IMR-90 (cell line): ENCODE data around the gene ACVR2B. TPM values are rescaled to one million over a fixed set of nuclear protein-coding genes. Genes with fewer than 3 reads are reported as not detected.

Experiments used
- ATAC-seq: fragments of 200-7000 bp; cut with Tn5 transposase; 2 replicates; pipeline ENCODE4 v1.9.1; 2020; ENCODE audit warnings: low read depth, mild to moderate bottlenecking, moderate library complexity
- BruUV-seq: library from RNA; stranded (reverse); fragments of 400-500 nt; replicated peaks from 2 replicates; lab custom pipeline; 2021; lab: Mats Ljungman, UMichigan
- CTCF ChIA-PET: fragments of 300-600 bp; formaldehyde crosslinking; extraction: SDS; loops from one replicate; lab custom pipeline; 2021; ENCODE audit warnings: antibody characterized with exemption; lab: Yijun Ruan, JAX
- POLR2A ChIA-PET: fragments of 300-600 bp; sonication (Branson Sonifier 250); formaldehyde crosslinking; loops from one replicate; lab custom pipeline; 2022; ENCODE audit warnings: antibody characterized with exemption; ENCODE audit not compliant: unreplicated experiment; lab: Charles Lee
- DNase-seq: peaks from one replicate; pipeline ENCODE4 v3.0.0; 2013
- H2AFZ ChIP-seq: replicated peaks from 2 replicates; pipeline ENCODE3; 2013; ENCODE audit warnings: low read length, mild to moderate bottlenecking; ENCODE audit not compliant: poor library complexity
- H2AK5ac ChIP-seq: 2 replicates; pipeline ENCODE4 v1.6.1; 2013; ENCODE audit warnings: low read depth, low read length, inconsistent platforms
- H2AK9ac ChIP-seq: replicated peaks from 2 replicates; pipeline ENCODE3; 2013; ENCODE audit warnings: mild to moderate bottlenecking, low read depth, low read length, moderate library complexity; ENCODE audit not compliant: poor library complexity
- H2BK120ac ChIP-seq: 2 replicates; pipeline ENCODE4 v1.6.1; 2013; ENCODE audit warnings: low read depth, low read length, inconsistent platforms
- H2BK15ac ChIP-seq: 3 replicates; pipeline ENCODE4 v1.6.1; 2013; ENCODE audit warnings: low read depth, low read length, inconsistent platforms
- H2BK20ac ChIP-seq: 2 replicates; pipeline ENCODE4 v1.6.1; 2013; ENCODE audit warnings: low read depth, mild to moderate bottlenecking, inconsistent platforms, low read length, moderate library complexity
- H2BK5ac ChIP-seq: 2 replicates; pipeline ENCODE4 v1.6.1; 2013; ENCODE audit warnings: mild to moderate bottlenecking, low read depth, low read length, inconsistent platforms; ENCODE audit not compliant: poor library complexity, severe bottlenecking
- H3K14ac ChIP-seq: replicated peaks from 2 replicates; pipeline ENCODE4 v1.6.1; 2013; ENCODE audit warnings: low read depth, low read length, inconsistent platforms
- H3K18ac ChIP-seq: 2 replicates; pipeline ENCODE4 v1.6.1; 2013; ENCODE audit warnings: low read depth, low read length, control low read depth
- H3K23ac ChIP-seq: 2 replicates; pipeline ENCODE4 v1.6.1; 2013; ENCODE audit warnings: low read depth, low read length, inconsistent platforms
- H3K27ac ChIP-seq: 2 replicates; pipeline ENCODE4 v1.5.1; 2013; ENCODE audit warnings: mild to moderate bottlenecking, control low read depth, low read length; ENCODE audit not compliant: insufficient read depth
- H3K27me3 ChIP-seq: 2 replicates; pipeline ENCODE4 v1.6.1; 2013; ENCODE audit warnings: low read length; ENCODE audit not compliant: control insufficient read depth, insufficient read depth
- H3K36me3 ChIP-seq: 2 replicates; pipeline ENCODE4 v1.6.1; 2013; ENCODE audit warnings: low read length, mixed read lengths; ENCODE audit not compliant: control insufficient read depth, insufficient read depth
- H3K4ac ChIP-seq: 2 replicates; pipeline ENCODE4 v1.6.1; 2013; ENCODE audit warnings: low read depth, low read length, inconsistent platforms
- H3K4me1 ChIP-seq: 2 replicates; pipeline ENCODE4 v1.6.1; 2013; ENCODE audit warnings: low read length, mixed read lengths; ENCODE audit not compliant: control insufficient read depth, insufficient read depth
- H3K4me2 ChIP-seq: 2 replicates; pipeline ENCODE4 v1.6.1; 2013; ENCODE audit warnings: low read depth, mild to moderate bottlenecking, control low read depth, low read length, moderate library complexity
- H3K4me3 ChIP-seq: 2 replicates; pipeline ENCODE4 v1.5.1; 2013; ENCODE audit warnings: low read depth, mild to moderate bottlenecking, control low read depth, low read length, moderate library complexity; ENCODE audit not compliant: insufficient read depth
- H3K56ac ChIP-seq: 2 replicates; pipeline ENCODE4 v1.6.1; 2013; ENCODE audit warnings: low read length, inconsistent platforms; ENCODE audit not compliant: insufficient read depth; ENCODE audit errors: extremely low read depth
- H3K79me1 ChIP-seq, 2 experiments: 2 replicates each; pipeline ENCODE4 v1.6.1; 2013; ENCODE audit warnings: low read length in 2 of 2, inconsistent platforms in 1 of 2, low read depth in 1 of 2
- H3K9ac ChIP-seq: 2 replicates; pipeline ENCODE4 v1.6.1; 2013; ENCODE audit warnings: low read depth, low read length, control low read depth
- H3K9me1 ChIP-seq: 2 replicates; pipeline ENCODE4 v1.6.1; 2013; ENCODE audit warnings: low read length, inconsistent platforms; ENCODE audit not compliant: insufficient read depth
- H3K9me3 ChIP-seq: 2 replicates; pipeline ENCODE4 v1.6.1; 2013; ENCODE audit warnings: low read length; ENCODE audit not compliant: control insufficient read depth, insufficient read depth
- H4K20me1 ChIP-seq: 2 replicates; pipeline ENCODE4 v1.6.1; 2013; ENCODE audit warnings: low read length, inconsistent platforms; ENCODE audit not compliant: insufficient read depth
- H4K5ac ChIP-seq: 2 replicates; pipeline ENCODE4 v1.6.1; 2013; ENCODE audit warnings: mild to moderate bottlenecking, low read depth, low read length, control low read depth
- H4K8ac ChIP-seq, 2 experiments: 2 replicates each; pipeline ENCODE4 v1.6.1; 2013; ENCODE audit warnings: low read depth in 2 of 2, low read length in 2 of 2, control low read depth in 1 of 2, inconsistent platforms in 1 of 2
- H4K91ac ChIP-seq: 2 replicates; pipeline ENCODE4 v1.6.1; 2013; ENCODE audit warnings: low read depth, low read length, inconsistent platforms; ENCODE audit not compliant: insufficient read depth
- BHLHE40 ChIP-seq: fragments of 150-350 bp; IDR thresholded peaks from 2 replicates; pipeline ENCODE4 v1.6.1; 2016; ENCODE audit warnings: mild to moderate bottlenecking, low read depth, low read length
- CHD1 ChIP-seq: IDR thresholded peaks from 2 replicates; pipeline ENCODE4 v1.6.1; 2012; ENCODE audit warnings: low read depth, low read length, improper control_type of control experiment
- FOS ChIP-seq: fragments of 150-350 bp; IDR thresholded peaks from 2 replicates; pipeline ENCODE4 v1.6.1; 2016; ENCODE audit warnings: low read depth, low read length
- MAFK ChIP-seq: IDR thresholded peaks from 2 replicates; pipeline ENCODE4 v1.6.1; 2012; ENCODE audit warnings: low read depth, low read length, improper control_type of control experiment
- MAZ ChIP-seq: IDR thresholded peaks from 2 replicates; pipeline ENCODE4 v1.6.1; 2012; ENCODE audit warnings: low read depth, mild to moderate bottlenecking, low read length, improper control_type of control experiment, moderate library complexity, borderline replicate concordance
- NFE2L2 ChIP-seq: fragments of 150-350 bp; IDR thresholded peaks from 2 replicates; pipeline ENCODE4 v1.6.1; 2016; ENCODE audit warnings: low read depth, mild to moderate bottlenecking, low read length
- POLR2A ChIP-seq: IDR thresholded peaks from 2 replicates; pipeline ENCODE4 v1.6.1; 2012; ENCODE audit warnings: mild to moderate bottlenecking, low read depth, low read length
- RAD21 ChIP-seq: IDR thresholded peaks from 2 replicates; pipeline ENCODE4 v1.6.1; 2012; ENCODE audit warnings: low read length, improper control_type of control experiment
- RCOR1 ChIP-seq: IDR thresholded peaks from 2 replicates; pipeline ENCODE4 v1.6.1; 2012; ENCODE audit warnings: mild to moderate bottlenecking, low read length, improper control_type of control experiment; ENCODE audit not compliant: insufficient replicate concordance
- RFX5 ChIP-seq: IDR thresholded peaks from 2 replicates; pipeline ENCODE4 v1.8.0; 2012; ENCODE audit warnings: low read depth, mild to moderate bottlenecking, low read length, moderate library complexity
- SMC3 ChIP-seq: fragments of 150-350 bp; IDR thresholded peaks from 2 replicates; pipeline ENCODE4 v1.6.1; 2016; ENCODE audit warnings: low read depth, mild to moderate bottlenecking, antibody characterized with exemption, low read length, moderate library complexity
- WGBS, 2 experiments: methylation state at CpG; one replicate each; pipeline versions ENCODE4 v1.1.5 to v1.1.7; 2013; ENCODE audit warnings: missing lambda C conversion rate in 2 of 2; ENCODE audit not compliant: insufficient read length in 1 of 2; ENCODE audit errors: extremely low coverage in 2 of 2; 5-methylcytosine and 5-hydroxymethylcytosine counted together
- dilution Hi-C: fragments of 300-500 bp; cut with HindIII; formaldehyde crosslinking; loops from one replicate; pipeline ENCODE4 v1.14.3; 2018; ENCODE audit warnings: low sequenced_read_pairs; ENCODE audit not compliant: unreplicated experiment
- in situ Hi-C: fragments of 300-500 bp; cut with MboI; formaldehyde crosslinking; loops from 3 replicates; pipeline ENCODE4 v1.14.3; 2019; ENCODE audit warnings: low sequenced_read_pairs, inconsistent platforms, mixed read lengths
- intact Hi-C: fragments of 100-400 bp; cut with micrococcal nuclease; formaldehyde crosslinking; loops from 2 replicates; pipeline ENCODE4 v1.10.0; 2022
- polyA plus RNA-seq, 3 experiments: library from polyadenylated mRNA; depleted of rRNA; stranded (reverse); fragments of >200 nt; gene quantifications; 2 replicates each; pipeline ENCODE4 v1.2.3, GENCODE V29; 2012; ENCODE audit warnings: low replicate concordance in 1 of 3
- total RNA-seq: library from RNA; depleted of rRNA; stranded (reverse); fragments of >200 nt; gene quantifications from 2 replicates; pipeline ENCODE4 v1.2.3, GENCODE V29; 2012
- TF ChIP-seq, protein P1 (sequence below): conservative IDR thresholded peaks from 2 replicates; pipeline ENCODE4 v1.5.1; 2012; ENCODE audit warnings: mild to moderate bottlenecking, low read depth, low read length, improper control_type of control experiment
- TF ChIP-seq, protein P2 (sequence below): fragments of 150-350 bp; IDR thresholded peaks from 2 replicates; pipeline ENCODE4 v1.6.1; 2017; ENCODE audit warnings: mild to moderate bottlenecking, antibody characterized with exemption, low read length, low read depth

The ACVR2B gene
- total and polyA plus RNA-seq, 2 of the 4 experiments (the other 2 are of a cell fraction) = 0.60 to 1.3 TPM

DNA sequence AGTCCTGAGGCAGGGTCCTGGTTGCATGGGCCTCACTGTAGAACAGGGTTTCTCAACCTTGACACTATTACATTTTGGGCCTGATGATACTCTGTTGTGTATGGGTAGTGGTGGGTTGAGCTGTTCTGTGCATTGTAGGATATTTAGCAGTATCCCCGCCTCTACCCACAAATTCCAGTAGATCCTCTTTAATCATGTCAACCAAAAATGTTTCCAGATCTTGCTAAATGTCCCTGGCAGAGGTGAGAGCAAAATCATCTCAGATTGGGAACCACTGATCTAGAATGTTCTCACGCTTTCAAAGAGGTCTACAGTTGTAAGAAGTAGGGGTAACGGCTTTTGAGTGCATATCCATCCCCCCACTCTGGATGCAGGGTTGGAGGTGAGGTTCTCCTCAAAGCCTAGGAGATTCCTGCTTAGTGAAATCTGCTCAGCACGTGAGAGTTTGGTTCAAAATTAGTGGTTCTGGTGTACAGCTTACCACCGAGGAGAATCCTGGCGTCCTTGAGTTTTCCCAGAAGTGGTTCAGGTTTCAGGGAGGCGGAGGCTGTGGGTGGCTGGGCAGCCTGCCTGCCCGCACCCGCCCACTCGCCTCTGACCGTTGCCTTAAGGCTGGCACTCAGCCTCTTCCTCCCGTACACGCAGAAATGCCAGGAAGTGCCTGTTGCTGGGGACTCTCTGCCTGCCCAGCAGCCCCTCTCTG lies 5.3 kb downstream of the ACVR2B start:
- H3K36me3 ChIP-seq = no peaks in the 10 kb centered on the region
- ChIA-PET CTCF (no interaction called here), POLR2A (no interaction called here)
- dilution Hi-C loops = no loop called here
- no peak overlapping the region for H4K8ac ChIP-seq
- no peak overlapping the region for H3K18ac ChIP-seq
- no peak overlapping the region for H3K9ac ChIP-seq
- no peak overlapping the region for H2BK20ac ChIP-seq
- intact Hi-C loops = loop anchor here (5.0 kb wide), 1 partner anchor 112 kb away; the partner anchor contains the start of gene XYLB
- no peak overlapping the region for H4K91ac ChIP-seq
- 53% methylated on average over 6 of the region's 13 CpGs; no CpG with 5 or more reads in 1 of the 2 experiments for WGBS, 2 experiments
- H3K9me1 ChIP-seq = peaks cover 6% of the 10 kb centered on the region; the same call in 1 of the 2 replicates
- no TSS peak for BruUV-seq
- no peak overlapping the region for H3K4me3 ChIP-seq
- no peak overlapping the region for H3K27ac ChIP-seq
- H4K20me1 ChIP-seq = peaks cover 18% of the 10 kb centered on the region
- no peak overlapping the region for H2BK5ac ChIP-seq
- no peak overlapping the region for H4K5ac ChIP-seq
- in situ Hi-C loops = no loop called here
- ATAC-seq (no peak), DNase-seq (peak; percentile 22)
- H3K4me2 ChIP-seq = no peak overlapping the region
- H3K79me1 ChIP-seq = peaks cover 22 to 44% of the 10 kb centered on the region in 2 experiments; a peak in 3 of 4 replicates
- no peak overlapping the region for H3K14ac ChIP-seq
- no peak overlapping the region for H3K4ac ChIP-seq
- no peak overlapping the region for H2BK15ac ChIP-seq
- no peaks in the 10 kb centered on the region for H3K9me3 ChIP-seq
- H2AFZ ChIP-seq = peak overlapping the region; percentile 44
- no peak overlapping the region for H2BK120ac ChIP-seq
- H3K56ac ChIP-seq = no peak overlapping the region
- H3K27me3 ChIP-seq = no peaks in the 10 kb centered on the region
- no peak overlapping the region; the same call in 1 of the 2 replicates for H3K23ac ChIP-seq
- no peak overlapping the region for H2AK5ac ChIP-seq
- TF ChIP-seq POLR2A (no peak), RFX5 (no peak), RAD21 (no peak), NFE2L2 (no peak), FOS (no peak), RCOR1 (no peak), BHLHE40 (no peak), MAZ (no peak), MAFK (no peak), SMC3 (no peak), CHD1 (no peak)
- TF ChIP-seq, protein P1, sequence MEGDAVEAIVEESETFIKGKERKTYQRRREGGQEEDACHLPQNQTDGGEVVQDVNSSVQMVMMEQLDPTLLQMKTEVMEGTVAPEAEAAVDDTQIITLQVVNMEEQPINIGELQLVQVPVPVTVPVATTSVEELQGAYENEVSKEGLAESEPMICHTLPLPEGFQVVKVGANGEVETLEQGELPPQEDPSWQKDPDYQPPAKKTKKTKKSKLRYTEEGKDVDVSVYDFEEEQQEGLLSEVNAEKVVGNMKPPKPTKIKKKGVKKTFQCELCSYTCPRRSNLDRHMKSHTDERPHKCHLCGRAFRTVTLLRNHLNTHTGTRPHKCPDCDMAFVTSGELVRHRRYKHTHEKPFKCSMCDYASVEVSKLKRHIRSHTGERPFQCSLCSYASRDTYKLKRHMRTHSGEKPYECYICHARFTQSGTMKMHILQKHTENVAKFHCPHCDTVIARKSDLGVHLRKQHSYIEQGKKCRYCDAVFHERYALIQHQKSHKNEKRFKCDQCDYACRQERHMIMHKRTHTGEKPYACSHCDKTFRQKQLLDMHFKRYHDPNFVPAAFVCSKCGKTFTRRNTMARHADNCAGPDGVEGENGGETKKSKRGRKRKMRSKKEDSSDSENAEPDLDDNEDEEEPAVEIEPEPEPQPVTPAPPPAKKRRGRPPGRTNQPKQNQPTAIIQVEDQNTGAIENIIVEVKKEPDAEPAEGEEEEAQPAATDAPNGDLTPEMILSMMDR = no peak
- TF ChIP-seq, protein P2, sequence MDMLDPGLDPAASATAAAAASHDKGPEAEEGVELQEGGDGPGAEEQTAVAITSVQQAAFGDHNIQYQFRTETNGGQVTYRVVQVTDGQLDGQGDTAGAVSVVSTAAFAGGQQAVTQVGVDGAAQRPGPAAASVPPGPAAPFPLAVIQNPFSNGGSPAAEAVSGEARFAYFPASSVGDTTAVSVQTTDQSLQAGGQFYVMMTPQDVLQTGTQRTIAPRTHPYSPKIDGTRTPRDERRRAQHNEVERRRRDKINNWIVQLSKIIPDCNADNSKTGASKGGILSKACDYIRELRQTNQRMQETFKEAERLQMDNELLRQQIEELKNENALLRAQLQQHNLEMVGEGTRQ = no peak
- peaks cover 3% of the 10 kb centered on the region; the same call in 1 of the 2 replicates for H3K4me1 ChIP-seq
- peak overlapping the region; percentile 44 for H2AK9ac ChIP-seq
